Right ventricle myocardium superior (tissue), 1 donor: ENCODE data around the gene CCDC149. TPM values are rescaled to one million over a fixed set of nuclear protein-coding genes. Genes with fewer than 3 reads are reported as not detected.

Source experiments
- ATAC-seq: fragments of 200-7000 bp; cut with Tn5 transposase; one replicate; pipeline ENCODE4 v1.9.1; 2020; ENCODE audit warnings: mild to moderate bottlenecking; ENCODE audit not compliant: poor library complexity
- DNase-seq: peaks from one replicate; pipeline ENCODE4 v3.0.0-alpha.2; 2020
- intact Hi-C: fragments of 100-400 bp; cut with DNase I; formaldehyde crosslinking; loops from one replicate; pipeline ENCODE4 v1.11.2; 2022
- total RNA-seq: library from RNA; stranded (reverse); fragmentation: NEBNext Ultra II Directional; extraction: Animal tissue kit (Norgen Biotek cat#: 25700); gene quantifications from one replicate; pipeline ENCODE4 v1.2.1, GENCODE V29; 2021
- donor health status: DM: no; HTN: yes; CAD: no; lungs with severe emphysema.

The CCDC149 gene
- total RNA-seq, 1 donor from 2014 or later = 10.8 TPM

DNA sequence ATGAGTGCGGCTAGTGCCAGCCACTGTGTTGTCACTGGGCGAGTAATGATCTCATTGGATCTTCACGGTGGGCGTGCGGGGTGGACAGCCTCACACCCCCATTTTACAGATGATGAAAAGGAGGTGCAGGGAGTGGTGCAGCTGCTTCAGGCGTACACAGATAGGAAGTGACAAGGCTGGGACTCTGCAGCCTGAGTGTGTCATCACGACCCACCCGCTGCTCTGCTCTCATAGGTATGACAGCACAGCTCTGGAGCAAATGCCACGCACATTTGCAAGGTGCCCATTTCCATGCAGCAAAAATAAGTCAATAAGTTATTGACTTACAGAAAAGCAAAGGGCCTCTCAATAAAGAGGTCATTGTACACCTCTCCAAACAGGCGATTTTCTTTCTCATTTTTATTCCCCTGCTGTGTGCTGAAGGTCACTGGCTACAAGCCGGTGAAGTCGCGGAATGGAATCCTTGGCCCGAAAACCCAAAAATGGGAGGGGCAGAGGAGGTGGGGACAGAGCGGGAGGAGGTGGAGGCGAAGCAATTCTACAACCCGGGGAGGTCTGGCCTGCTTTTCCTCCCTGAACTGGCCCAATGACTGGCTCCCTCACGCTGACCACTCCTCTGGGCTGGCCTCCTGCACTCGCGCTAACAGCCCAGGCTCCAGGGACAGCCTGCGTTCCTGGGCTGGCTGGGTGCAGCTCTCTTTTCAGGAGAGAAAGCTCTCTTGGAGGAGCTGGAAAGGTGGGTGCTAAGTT lies 117.8 kb downstream of the CCDC149 start, which contains the start of gene SOD3:
Gene SOD3, plus strand, starts transcription at position 658 of the 750 bp plus-strand sequence. CDS start 3,949 bp downstream, outside the sequence.
- ATAC-seq (peak; percentile 96), DNase-seq (peak; percentile 88)
- intact Hi-C loops = no loop called here

DNA sequence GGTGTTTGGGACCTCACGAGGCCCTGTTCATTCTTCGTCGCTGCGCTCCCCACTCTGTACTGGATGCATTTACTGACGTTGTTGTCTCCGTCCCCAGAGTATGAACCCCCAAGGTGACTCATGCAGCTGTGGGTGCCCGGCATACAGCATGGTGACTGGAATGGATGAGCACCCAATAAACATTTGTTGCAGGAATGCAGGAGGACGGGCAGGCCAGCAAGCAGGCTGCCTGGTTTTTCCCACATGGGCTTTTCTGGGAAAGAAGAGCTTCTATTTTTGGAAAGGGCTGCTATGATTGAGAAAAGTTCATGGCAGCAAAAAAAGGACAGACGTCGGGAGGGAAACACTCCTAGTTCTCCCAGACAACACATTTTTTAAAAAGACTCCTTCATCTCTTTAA lies 118.4 kb downstream of the CCDC149 start:
- DNase-seq (peak; percentile 58), ATAC-seq (peak; percentile 42)
- intact Hi-C loops = no loop called here

DNA sequence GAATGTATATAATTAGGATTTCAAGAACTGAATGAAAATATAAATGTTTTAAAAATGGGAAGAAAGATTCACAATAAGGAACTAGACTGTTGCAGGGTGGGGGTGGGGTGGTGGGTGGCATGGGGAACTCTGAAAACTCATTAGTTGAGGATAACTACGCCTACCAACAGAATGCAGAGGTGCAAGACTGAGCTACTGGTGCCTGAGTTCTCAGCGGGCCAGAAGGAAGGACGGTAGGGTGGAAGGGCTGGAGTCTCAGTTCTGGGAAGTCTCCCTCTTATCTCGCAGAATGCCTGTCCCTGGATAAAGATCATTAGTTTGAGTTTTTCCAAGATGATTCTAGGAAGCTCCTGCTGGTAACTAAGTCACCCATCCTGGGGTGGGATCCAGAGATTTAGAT lies 118.8 kb downstream of the CCDC149 start:
- DNase-seq = no peak
- no peak for ATAC-seq
- intact Hi-C loops = no loop called here

DNA sequence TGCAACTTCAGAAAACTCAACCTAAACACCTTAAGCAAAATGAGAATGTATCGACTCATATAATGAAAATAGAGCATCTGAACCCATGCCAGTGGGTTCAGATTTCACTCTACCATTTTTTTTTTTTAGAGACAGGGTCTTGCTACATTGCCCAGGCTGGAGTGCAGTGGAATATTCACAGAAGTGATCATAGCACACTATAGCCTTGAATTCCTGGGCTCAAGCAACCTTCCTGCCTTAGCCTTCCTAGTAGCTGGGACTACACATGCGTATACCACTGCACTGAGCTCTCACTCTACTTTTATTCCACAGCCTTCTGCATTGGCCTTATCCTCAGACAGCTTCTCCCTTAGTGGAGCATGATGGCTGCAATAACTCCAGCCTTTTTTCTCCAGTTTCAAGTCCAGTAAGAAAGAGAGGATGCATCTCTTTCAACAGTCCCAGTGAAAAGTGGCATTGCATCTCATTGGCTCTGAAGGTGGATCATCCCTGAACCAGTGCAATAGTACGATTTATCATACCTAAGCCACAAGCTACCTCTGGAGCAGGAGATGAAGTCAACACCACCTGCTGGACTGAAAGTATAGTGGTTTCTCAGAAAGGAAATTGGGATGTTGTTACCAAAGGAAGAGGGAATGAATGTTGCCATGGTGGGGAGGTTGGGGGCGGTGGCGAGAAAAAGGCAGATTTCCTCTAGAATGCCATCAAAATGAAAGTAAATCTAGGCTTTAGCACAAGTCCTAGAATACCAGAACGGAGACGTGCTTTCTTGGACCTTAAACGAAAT lies 119.4 kb downstream of the CCDC149 start:
- intact Hi-C loops = no loop called here
- no peak for ATAC-seq

DNA sequence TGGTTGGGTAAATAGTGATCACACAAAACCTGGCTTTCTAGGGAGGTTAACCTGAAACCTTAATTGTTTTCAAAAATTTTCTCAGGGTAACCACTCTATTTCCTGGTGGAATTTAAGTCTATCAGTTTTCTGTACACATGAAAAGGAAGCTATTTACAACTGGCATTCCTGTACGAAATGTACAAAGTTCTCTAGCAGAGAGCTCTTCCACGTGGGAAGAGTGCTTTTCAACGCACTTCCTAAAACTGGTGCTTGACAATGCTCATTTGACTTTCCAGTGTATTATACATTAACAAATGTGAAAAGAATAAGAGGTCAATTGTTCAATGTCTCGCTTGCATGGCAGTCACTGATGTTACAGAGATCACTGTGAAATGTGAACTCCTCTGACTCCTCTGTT lies 120.3 kb downstream of the CCDC149 start:
- intact Hi-C loops = no loop called here
- DNase-seq (no peak), ATAC-seq (no peak)

More for the DNA sequence above, 119.4 kb downstream of the CCDC149 start:
- DNase-seq = no peak

DNA sequence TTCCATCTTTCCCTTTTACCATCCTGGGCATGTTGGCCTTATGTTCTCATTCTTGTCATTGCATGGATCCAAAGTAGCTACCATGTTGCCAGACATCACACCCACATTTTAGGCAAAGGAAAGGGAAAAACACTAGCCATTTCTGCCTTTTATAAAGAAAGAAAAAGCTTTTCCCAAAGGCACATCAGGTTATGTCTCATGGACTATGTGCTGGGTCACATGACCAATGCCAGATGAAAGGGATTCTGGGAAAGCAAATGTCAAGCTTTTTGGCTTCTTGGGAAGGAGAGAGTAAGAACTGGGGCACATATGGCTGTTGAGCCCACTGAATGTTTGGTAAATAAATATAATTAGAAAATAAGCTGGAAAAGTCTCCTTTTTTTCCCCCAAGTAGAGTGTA lies 121.8 kb downstream of the CCDC149 start:
- intact Hi-C loops = no loop called here
- ATAC-seq = no peak
- DNase-seq = no peak

DNA sequence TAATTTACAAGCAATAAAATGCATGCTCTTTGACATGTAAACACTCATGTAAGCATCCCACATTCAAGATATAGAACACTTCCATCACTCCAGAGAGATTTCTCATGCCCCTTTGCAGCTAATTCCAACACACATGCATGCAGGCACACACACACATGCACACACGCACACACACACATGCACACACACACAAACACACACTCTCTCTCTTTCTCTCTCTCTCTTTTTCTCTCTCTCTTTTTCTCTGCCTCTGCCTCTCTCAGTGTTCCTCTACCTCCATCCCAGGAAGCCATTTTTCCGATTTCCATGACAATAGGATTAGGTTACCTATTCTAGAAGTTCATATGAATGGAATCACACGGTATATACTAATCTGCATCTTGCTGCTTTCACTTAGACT lies 129.3 kb downstream of the CCDC149 start:
- intact Hi-C loops = no loop called here
- ATAC-seq = no peak
- no peak for DNase-seq

DNA sequence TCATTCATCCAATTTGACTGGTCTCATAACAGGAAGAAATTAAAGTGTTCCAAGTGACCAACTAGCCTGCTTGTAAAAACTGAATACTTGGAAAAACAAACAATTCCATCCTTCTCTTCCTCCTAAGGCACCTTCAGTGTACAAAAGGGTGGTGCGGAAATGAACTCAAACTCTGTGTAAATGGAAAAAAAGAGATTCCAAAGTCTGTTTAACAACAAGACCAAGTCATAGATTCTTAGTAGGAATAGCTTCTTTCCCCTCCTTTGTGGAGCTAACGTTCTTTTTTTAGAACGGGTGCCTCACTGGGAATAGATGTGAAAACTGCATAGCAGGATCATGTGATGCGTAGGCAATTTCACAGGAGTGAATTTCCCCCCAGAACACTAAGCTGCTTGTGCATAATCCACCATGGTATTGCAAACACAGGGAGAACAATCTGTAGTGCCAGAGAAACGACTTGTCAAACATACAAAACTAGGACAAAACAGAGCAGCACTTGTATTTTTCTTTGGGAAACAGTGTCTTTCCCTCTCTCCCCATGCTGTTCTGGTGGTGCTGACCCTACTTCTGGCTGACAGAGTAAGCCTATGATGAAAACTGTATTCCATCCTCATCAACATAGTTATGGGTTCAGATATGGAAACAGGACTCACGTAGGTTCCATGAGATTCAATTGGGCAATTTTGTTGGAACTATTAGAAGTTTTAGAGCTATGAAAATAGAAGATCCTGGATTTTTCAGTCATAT lies 130.7 kb downstream of the CCDC149 start:
- no peak for DNase-seq
- intact Hi-C loops = no loop called here
- ATAC-seq = peak; percentile 57

DNA sequence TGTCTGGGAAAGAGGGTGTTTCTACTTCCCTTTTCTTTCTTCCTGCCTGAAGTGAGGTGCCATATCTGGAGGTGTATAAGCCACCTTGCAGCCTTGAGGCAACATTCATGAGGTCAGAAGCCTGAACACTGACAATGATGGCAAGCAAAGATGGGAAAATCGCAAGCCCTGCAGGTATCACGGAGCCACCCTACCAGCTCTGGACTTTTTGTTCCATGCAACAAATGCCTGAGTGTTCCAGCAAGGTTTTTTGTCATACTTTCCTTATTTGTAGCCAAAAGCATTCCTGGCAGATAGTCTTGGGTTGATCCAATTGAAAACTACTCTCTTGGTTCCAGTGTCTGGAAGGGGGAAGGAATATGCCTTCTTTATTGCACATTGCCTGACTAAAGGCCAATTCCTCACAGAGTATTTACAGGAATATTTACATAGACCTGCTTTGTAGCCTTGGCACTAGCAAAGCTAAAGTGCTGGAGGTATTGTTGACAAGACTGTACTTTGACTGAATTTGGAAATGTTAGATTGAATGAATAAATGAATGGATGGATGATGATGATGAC lies 131.8 kb downstream of the CCDC149 start:
- intact Hi-C loops = no loop called here
- DNase-seq = no peak
- ATAC-seq = no peak

DNA sequence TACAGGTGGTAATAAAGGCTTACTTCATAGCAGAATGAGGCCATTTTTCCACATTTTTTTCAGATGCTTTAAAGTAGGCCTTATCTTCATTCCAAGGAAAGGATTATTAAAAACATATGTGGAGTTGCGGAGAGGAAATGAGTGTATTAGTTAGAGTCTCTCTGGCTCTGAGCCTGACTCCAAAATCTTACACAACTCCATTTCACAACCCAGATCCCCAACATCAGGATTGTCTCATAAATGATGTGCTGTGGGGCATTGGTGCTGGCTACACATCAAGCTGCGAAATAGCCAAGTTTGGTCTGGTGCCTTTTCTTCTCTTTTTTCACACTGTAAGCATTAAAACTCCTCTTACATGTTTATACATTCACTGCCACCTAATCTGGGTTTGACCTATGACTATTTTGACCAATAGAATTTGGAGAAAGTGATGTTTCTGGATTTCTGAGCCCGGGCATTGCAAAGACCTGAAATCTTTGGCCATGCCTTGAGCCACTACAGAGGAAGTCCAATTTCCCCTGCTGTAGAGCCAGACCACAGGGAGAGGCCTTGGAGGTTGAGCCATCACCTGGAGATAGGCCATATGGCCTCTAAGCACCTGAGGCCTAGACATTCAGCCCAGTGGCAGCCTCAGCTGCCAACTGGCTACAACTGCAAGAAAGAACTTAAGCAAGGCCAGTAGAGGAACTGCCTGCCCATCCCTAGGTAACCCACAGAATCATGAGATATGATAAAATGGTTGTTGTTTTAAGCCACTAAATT lies 134.2 kb downstream of the CCDC149 start:
- ATAC-seq (peak; percentile 90), DNase-seq (peak; percentile 50)
- intact Hi-C loops = no loop called here

DNA sequence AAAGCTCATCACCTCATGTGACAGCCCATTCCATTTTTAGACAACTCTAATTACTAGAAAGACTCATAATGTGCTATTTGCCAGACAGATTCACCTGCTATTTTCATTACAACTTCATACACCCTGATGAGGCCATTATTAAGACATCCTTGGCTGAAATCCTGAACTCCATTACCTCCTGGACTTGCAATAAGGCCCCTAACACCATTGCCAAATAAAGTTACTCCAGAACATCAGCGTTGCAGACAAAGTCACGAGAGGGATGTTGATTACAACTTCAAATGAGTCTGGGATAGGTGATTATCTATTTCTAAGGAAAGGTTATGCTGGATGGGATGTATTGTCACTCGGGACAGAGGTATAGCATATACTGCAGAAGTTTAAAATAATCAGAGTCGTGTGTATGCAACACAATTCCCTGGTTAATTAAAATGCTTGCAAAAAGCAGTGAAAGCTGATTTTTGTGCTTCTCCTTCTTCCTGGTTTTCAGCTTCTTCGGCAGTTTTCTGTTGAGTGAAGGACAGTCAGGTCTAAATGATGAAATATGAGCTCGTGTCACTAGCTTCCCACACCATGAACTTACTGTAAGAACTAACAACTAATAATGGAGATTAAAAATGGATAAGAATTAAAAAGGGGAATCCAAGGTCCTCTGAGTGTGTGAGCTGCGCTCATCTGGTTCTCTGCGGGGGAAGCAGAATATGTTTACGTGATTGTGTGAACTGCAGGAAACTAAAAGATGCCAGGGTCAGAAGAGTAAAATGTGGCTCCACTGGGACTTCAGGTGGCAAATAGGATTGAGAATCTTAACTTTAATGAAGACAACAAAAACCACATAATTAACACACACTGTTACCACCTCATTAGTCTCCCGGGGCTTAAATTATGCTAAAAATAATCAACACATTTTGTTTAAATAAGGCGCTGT lies 135.0 kb downstream of the CCDC149 start:
- peak; percentile 45 for ATAC-seq
- DNase-seq = no peak
- intact Hi-C loops = no loop called here

DNA sequence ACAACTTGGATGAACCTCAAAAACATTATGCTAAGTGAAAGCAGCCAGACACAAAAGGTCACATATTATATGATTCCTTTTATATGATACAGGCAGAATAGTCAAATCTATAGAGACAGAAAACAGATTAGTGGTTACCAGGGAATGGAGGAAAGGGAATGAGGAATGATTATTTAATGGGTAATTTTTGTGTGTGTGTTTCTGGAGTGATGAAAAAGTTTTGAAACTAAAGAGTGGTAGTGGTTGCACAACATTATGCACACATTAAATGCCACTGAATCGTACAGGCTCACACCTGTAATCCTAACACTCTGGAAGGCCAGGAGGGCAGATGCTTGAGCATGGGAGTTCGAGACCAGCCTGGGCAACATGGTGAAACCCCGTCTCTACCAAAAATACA lies 137.1 kb downstream of the CCDC149 start:
- intact Hi-C loops = no loop called here
- DNase-seq (no peak), ATAC-seq (no peak)

DNA sequence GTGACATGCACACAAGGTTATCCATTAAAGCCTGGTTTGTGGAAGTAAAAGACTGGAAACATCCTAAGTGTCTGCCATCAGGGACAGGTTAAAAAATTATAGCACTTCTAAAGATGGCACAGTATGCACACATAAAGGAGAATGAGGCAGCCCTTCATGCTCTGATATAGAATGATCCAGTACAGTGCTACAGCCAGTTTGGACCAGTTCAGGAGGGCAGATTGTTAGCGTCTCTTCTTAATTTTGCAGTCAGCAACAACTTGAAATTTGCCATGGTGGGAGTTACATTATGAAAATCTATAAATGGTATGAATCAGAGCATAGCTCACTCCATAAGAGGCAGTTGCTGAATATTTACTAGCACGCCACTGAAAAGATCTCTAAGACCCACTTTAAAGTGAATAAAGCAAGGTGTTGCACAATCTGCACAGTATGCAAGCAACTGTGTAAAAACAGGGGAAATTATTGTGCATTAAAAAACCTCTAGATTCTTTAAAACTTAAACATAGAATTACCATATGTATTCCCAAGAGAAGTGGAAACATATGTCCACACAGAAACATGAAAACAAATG lies 137.7 kb downstream of the CCDC149 start:
- intact Hi-C loops = no loop called here
- DNase-seq (no peak), ATAC-seq (no peak)

DNA sequence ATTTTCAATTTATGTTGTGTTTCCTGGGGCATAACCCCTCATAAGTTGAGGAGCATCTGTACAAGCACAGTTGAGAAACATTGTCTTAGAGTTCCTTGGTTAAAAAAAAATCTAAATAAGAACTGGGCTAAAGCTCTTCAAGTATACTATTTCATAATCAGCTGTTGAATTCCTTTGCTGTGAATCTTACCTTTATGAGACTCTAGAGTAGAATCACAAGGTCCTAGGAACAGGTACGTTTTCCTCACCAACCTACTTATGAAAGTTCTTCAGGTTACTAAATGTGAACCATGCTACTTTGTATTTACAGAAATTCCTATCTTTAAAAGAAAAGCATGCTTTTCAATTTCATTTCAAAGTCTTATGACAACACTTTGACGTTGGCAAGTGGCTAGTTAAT lies 138.4 kb downstream of the CCDC149 start:
- DNase-seq (no peak), ATAC-seq (no peak)
- intact Hi-C loops = no loop called here

DNA sequence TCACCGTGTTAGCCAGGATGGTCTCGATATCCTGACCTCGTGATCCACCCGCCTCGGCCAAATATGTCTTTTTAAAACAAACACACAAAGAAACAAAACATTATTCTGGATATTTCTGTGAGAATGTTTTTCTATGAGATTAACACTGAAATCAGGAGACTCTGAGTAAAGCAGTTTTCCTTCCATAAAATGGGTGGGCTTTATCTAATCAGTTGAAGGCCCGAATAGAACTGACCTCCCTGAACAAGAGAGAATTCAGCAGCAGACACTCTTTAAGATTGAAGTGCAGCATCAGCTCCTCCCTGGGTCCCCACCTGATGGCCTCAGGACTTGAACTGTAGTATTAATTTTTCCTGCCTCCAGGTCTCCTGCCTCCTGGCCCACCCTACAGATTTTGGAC lies 139.9 kb downstream of the CCDC149 start:
- ATAC-seq (no peak), DNase-seq (no peak)
- intact Hi-C loops = no loop called here

DNA sequence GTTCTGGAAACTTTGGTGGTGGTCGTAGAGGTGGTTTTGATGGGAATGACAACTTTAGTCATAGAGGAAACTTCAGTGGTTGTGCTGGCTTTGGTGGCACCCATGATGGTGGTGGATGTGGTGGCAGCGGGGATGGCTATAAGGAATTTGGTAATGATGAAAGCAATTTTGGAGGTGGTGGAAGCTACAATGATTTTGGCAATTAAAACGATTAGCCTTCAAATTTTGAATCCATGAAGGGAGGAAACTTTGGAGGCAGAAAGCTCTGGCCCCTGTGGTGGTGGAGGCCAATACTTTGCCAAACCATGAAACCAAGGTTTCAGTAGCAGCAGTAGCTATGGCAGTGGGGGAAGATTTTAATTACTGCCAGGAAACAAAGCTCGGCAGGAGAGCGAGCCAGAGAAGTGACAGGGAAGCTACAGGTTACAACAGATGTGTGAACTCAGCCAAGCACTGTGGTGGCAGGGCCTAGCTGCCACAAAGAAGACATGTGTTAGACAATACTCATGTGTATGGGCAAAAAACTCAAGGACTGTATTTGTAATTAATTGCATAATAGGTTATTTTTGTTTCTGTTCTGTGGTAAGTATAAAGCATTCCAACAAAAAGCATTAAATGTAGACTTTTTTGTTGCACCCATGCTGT lies 140.7 kb downstream of the CCDC149 start:
- ATAC-seq (no peak), DNase-seq (no peak)
- intact Hi-C loops = no loop called here

DNA sequence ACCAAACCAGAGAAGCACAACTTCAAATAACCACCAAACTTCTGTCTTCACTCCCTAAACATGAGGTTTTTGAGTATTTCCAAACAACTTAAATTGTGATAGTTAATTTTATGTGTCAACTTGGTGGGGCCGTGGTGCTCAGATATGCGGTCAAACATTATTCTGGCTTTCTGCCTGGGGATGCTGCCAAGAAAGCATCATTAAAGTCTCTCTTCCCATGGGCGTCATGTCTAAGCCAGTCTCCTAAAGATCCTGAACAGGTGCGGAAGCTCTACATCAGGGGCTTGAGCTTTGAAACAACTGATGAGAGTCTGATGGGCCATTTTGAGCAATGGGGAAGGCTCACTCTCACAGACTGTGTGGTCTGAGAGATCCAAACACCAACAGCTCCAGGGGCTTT lies 141.6 kb downstream of the CCDC149 start:
- no peak for DNase-seq
- intact Hi-C loops = no loop called here
- no peak for ATAC-seq
